ENCODE data around the gene CDK5RAP2. TPM values are rescaled to one million over a fixed set of nuclear protein-coding genes. Genes with fewer than 3 reads are reported as not detected.
A peak's percentile ranks its signal among the peaks of the same experiment; 100 is the strongest.

CDK5RAP2 gene
- polyA plus RNA-seq, 1 donor: 50.1 TPM

DNA sequence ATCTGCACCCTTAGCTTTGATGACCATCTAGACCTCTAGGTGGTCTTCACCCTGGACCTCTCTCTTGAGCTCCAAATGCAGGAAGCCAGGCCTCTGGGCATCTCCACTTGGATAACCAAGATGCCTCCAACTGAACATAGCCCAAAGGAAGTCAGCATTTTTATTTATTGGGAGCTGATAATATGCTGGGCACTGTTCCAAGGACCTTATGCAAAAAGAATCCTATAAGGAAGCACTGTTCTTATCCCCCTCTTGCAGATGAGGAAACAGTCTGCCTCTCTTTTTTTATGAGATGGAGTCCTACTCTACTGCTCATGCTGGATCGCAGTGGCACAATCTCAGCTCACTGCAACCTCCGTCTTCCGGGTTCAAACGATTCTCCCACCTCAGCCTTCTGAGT, 219.9 kb downstream of the CDK5RAP2 start:
- DNase-seq (ENCODE audit: low read depth): no peak

DNA sequence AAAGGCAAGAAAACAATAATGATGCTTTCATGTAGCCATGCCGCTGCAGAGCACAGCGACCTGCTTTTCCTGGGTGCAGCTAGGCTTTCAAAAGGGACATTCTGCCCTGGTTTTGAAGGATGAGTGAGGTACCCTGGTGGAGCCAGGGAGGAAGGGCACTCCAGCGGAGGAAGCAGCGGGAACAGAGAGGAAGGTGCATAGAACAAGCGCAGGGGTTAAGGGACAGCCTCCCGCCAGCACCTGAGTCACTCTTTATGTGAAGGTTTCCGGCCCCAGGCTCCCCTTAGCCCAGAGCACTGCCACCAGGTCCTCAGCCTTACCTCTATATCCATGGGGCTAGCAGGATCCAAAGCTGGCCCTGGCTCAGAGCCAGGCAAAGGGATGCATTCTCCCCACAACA, 221.1 kb downstream of the CDK5RAP2 start:
- DNase-seq (ENCODE audit: low read depth): no peak

- no peak for DNase-seq (ENCODE audit: low read depth)
Measured at GRCh38 chr9:120353506-120353905, 226.5 kb downstream of the CDK5RAP2 start.

GRCh38 chr9:120351106-120351505, 228.9 kb downstream of the CDK5RAP2 start:
- no peak for DNase-seq (ENCODE audit: low read depth)

GRCh38 chr9:120350596-120350995, 229.4 kb downstream of the CDK5RAP2 start:
- DNase-seq (ENCODE audit: low read depth): no peak

DNA sequence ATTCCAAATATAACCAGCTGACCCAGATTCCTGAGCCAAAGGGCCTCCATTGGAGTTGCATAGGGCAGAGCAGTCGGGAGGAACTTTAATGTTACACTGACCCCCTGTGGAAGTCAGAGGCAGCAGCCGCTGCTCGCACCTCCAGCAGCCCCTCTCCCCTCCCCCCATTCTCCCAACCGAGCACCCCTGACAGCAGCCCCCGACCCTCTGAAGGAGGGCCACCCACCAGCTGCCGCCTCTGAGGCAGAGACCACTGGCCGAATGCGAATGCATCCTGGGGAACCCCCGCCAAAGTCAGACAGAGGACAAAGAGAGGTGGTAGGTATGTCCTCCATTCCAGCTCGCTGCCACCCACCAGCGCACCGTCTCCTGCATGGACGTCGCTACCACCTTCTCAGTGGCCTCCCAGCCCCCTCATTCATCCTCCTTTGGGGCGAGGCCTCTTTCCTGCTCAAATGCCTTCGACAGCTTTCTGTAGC, 231.0 kb downstream of the CDK5RAP2 start:
- no peak for DNase-seq (ENCODE audit: low read depth)

DNA sequence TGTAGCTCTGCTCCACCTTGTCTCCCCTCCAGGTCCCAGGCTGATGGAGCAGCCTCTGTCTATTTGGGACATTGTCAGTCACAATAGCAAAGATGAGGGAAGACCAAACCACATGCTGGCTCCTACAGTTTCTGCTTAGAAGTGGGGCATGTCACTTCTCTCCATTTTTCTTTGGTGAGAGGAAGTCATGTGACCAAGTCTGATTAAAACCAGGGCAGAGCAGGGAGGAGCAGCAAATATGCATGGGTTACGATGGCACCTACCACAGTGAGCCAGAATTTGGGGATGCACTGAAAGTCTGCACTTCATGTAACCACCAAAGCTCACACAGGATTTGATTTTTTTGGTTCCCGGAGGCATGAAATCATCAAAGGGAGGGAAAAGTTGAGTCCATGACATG, 234.6 kb downstream of the CDK5RAP2 start:
- DNase-seq (ENCODE audit: low read depth): no peak

- DNase-seq (ENCODE audit: low read depth): no peak
Measured at GRCh38 chr9:120344230-120344629, 235.7 kb downstream of the CDK5RAP2 start.

DNA sequence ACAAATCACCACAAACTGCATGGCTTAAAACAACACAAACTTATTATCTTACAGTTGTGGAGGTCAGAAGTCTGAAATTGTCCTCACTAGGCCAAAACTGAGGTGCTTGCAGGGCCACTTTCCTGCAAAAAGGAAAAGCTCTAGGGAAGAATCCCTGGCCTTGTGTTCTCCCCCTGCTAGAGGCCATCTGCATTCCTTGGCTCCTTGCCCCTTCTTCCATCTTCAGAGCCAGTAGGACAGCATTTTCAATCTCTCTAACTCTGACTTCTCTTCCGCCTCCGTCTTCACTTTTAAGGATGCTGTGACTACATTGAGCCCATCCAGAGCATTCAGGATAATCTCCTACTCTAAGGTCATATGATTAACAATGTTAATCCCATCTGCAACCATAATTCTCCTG, 236.6 kb downstream of the CDK5RAP2 start:
- peak; percentile 19 for DNase-seq (ENCODE audit: low read depth)

Other genes starting within 250 kb of the CDK5RAP2 start
- 6.1 TPM for gene MEGF9, start 134.3 kb upstream of the CDK5RAP2 start, polyA plus RNA-seq (ENCODE audit: insufficient read length)
- gene FBXW2, start 213.2 kb upstream of the CDK5RAP2 start, polyA plus RNA-seq (ENCODE audit: insufficient read length): 29.2 TPM